HTR-8/SVneo (cell line): ENCODE data around the gene CDH4.

Source experiments
- DNase-seq: peaks from one replicate; pipeline ENCODE4 v3.0.0; 2011; ENCODE audit warnings: low spot score, mixed read lengths; ENCODE audit not compliant: insufficient read length
- FAIRE-seq: peaks from 2 replicates; lab custom pipeline; 2011; peaks lifted over from hg19 to GRCh38; lab: Jason Lieb, UNC

Gene CDH4

DNA sequence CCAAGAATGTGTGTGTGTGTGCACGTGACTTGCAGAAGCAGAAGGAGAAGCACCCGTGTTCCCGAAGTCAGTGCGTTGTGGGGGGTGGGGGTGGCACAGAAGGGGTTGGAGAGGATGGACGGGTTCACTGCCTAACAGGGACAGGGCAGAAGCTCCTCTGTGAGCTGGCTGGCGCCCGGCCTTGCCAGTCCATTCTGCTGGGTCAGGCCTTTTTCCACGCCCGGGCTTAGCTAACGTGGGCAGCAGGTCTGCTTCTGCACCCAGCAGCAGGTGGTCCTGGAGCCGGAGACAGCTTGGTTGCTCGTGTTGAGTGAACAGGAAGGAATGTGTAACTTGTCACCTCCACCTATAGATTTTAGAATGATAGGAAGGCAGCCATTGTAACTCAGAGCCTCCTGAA is 374.4 kb downstream of the CDH4 start:
- DNase-seq = no peak
- no peak for FAIRE-seq

DNA sequence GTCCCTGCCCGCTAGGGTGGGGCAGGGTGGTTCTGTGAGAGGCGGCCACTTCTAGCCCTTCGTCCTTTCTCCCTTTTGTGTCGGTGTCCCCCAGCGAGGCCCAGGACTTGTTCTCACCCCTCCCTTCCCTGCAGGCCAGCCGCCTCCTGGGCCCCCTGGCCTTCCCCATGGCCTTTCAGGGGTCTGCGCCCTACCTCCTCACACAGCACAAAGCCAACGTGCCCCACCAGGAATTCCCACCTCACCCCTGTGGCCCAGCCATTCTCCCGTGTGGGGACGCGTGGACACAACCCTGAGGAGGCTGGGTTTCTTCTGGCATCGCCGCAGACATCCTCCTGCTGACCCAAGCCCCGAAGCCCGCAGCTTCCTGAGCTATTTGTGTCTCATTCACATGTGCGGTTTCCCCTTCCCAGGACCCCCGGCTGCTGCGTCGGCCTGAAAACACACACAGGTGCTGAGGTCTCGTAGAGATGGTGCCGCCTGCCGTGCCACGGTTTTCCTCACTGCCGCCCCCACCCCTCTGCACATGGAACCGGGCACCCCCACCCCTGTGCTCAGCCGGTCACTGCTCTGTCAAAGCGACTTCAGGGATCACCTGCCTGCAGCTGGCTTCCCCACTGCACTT is 375.8 kb downstream of the CDH4 start:
- FAIRE-seq = no peak
- DNase-seq = no peak

DNA sequence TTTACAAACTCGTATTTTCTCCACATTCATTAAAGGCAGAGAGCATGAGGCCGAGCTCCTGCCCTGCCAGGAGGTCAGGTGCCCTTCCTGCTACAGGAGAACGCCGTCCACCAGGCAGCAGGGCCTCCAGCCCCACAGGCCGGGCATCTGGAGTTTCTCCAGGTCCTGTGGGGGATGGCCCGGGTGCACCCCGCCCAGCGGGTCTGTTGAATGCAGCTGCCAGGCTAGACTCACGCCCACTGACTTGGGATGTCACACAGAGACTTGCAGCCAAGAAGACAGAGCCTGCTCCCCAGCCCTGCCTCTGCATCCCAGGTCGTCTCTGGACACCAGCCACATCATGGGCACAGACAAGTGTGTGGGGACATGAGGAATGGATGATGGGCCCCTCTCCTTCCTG is 376.4 kb downstream of the CDH4 start:
- DNase-seq = no peak
- FAIRE-seq = peak; percentile 42

DNA sequence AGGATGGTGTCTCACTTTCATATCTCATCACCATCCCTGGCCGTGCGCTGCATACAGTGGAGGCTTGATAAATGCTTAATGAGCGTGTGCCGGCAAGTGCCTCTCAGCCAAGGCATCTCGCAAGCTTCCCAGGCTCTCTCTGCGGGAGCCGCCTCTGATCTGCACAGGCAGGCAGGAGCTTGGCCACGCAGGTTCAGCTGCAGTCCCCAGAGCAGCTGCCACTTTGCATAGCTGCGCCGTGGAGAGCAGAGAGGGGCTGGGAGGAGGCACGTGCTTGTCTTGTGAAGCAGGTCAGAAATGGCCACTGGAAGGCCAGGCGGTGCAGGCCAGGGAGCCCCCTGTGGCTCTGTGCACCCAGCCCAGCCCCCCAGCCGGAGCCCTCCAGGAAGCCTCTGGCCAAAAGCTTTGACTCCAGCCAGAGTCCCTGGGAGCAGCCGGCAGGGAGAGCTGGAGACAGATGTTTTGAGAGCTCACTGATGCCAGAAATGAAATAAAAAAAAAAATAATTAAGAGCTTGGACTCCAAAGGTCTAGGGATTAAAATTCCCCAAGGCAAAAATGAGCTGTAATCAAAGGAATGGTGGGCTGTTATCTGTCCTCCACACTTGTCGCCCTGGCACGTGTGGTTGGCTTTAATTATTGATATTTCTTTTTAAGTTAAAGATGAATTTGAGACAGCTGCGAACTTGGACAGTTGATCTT is 377.0 kb downstream of the CDH4 start:
- DNase-seq (no peak), FAIRE-seq (peak; percentile 52)

DNA sequence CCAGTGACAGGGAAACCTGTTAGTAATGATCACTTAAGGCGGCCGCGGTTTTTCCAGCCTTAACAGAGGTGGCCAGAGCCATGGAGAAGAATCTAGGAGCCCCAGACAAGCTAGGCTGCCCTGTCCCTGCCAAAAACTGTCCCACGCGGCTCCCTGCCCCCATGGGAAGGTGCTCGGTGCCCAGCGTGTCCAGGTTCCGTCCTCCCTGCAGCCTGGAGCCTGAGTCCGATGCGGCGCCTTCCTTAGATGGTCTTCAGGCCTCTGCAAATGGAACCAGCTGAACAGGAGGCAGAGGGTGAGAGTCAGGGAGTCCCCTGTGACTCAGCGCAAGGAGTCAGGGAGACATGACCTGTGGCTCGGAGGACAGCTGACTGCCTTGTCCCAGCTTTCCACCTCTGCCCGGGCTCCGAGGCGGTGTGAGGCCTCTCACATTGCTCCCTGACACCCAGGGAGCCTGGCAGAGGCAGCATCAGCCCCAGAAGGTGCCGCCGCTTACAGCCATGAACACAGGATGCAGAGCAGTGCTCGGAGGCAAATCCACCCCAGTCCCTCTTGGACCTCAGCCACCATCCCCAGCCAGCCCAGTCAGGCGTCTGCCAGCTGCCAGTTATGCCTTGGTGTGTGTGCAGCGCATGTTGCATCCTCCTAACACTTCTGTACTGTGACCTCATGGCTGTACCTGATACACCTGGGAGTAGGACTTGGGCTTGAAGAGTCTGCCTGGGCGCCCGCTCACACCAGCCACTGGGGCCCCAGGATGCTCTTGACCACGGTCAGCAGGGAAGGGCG is 377.7 kb downstream of the CDH4 start:
- no peak for FAIRE-seq
- no peak for DNase-seq

DNA sequence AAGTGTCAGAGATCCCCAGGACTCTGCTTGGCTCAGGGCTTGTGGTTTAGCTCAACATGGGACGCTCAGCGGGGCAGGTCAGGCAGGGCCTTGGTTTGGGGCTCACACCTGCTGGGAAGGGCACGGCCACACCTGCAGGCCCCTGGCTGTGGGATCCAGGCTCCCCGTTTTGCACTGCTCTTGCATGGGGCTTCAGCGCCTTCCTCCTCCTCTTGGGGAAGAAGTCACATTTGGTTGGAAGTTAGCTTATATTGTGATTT is 378.3 kb downstream of the CDH4 start:
- no peak for FAIRE-seq

DNA sequence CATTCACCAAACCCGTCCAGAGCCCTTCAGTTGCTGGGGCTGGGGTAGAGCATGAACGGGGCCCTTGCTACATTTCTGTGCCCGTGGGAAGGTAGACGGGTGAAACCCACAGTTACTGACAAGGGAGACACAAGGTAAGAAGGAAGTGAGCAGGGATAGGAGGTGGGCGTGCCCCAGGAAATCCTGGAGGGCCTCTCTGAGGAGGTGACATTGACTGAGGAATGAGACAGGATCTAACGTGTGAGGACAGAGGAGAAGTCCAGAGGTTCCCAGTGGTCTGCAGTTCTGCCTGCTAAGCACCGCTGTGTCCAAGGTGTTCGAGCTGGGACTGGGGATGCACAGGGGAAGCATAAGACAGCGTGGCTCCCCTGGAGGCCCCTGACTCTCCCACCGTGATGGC is 378.8 kb downstream of the CDH4 start:
- DNase-seq (no peak), FAIRE-seq (no peak)

More for the DNA sequence above, 378.3 kb downstream of the CDH4 start:
- no peak for DNase-seq

DNA sequence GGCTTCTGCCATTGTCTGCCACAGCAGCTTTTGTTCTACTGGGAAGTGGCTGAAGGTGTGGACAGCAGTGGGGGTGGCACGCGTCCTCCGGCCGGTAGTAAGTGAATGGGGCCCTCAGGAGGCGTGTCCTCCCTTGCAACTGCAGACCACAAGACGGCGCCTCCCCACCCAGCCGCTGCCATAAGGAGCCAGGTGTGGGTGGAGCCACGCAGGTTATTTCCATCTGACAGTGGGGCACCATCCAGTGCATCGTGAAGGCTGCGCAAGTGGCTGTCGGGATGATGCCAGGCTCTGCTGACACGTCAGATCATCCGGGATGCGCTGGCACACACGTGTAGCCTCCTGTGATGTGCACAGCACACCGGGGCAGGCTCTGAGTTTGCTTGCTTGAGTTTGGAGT is 379.7 kb downstream of the CDH4 start:
- FAIRE-seq (peak; percentile 20), DNase-seq (no peak)

DNA sequence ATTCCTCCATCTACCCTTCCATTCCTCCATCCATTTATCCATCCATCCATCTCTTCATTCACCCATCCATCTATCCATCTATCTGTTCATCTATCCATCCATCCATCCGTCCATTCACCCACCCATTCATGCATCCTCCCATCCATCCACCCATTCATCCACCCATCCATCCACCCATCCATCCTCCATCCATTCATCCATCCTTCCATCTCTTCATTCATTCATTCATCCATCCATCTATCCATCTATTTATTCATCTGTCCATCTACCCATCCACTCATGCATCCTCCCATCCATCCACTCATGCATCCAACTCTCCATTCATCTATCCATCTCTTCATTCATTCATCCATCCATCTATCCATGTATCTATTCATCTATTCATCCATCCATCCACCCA is 380.9 kb downstream of the CDH4 start:
- FAIRE-seq (peak; percentile 88), DNase-seq (no peak)

DNA sequence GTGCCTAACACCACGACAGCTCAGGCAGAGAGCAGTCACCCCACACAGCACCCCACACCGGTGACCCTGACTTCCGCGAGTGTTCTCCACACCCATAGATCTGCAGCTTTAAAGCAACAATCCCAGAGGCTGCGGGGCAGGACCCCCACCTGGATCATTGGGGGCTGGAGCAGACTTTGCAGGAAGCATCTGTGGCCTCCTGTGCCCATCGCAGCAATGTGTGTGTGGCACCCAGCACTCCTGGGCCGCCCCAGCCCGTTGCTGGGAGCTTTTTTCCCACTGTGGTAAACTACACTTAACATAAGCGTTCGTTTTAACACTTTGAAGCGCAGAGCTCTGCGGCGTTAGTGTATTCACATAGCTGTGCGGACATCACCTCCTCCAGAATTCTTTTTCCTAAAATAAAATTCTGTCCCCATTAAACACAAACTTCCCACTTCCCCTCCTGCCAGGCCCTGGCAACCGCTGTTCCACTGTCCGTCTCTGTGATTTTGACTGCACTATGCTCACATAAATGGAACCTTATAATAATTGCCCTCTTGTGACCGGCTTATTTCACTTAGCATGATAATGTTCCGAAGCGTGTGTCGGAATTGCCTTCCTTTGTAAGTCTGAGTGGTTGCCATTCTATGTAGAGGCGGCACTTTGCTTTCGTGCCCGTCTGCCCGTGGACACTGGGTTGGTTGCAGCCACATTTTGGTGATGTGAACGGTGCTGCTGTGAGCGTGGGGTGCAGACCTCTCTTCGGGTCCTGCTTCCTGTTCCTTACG is 382.5 kb downstream of the CDH4 start:
- no peak for FAIRE-seq

DNA sequence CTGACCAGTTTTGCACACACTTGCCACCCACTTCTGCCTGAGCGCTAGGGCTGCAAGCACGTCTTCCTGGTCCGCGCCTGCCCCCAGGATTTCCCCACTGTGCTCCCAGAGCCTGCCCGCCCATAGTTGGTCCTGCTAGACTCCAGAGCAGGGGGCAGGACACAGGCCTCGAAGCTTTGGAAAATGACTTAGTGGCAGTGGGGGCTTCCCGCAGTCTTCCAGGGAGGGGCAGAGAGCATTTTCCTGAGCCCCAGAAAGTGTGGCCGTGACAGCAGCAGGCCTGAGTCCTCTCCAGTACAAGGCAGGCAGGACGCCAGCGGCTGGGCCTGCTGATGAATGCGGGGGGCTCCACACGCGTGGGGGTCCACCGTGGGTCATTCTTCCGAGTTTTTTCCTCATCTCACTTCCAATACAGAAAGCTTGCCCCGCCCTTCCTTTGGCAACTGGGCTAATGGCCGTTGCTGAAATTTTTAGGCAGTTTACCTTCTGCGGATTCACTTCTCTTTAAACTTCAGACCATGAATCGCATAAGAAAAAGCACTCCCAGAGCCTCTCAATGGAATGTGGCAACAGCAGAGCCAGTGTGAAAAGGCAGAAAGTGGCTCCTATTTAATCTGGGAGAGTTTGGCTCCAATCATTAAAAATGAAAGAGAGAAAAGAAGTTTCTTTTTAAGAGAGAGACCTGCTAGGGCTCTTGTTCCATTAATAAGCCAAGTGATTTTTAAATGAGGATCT is 383.8 kb downstream of the CDH4 start:
- FAIRE-seq (peak; percentile 28), DNase-seq (no peak)

More for the DNA sequence above, 382.5 kb downstream of the CDH4 start:
- no peak for DNase-seq

DNA sequence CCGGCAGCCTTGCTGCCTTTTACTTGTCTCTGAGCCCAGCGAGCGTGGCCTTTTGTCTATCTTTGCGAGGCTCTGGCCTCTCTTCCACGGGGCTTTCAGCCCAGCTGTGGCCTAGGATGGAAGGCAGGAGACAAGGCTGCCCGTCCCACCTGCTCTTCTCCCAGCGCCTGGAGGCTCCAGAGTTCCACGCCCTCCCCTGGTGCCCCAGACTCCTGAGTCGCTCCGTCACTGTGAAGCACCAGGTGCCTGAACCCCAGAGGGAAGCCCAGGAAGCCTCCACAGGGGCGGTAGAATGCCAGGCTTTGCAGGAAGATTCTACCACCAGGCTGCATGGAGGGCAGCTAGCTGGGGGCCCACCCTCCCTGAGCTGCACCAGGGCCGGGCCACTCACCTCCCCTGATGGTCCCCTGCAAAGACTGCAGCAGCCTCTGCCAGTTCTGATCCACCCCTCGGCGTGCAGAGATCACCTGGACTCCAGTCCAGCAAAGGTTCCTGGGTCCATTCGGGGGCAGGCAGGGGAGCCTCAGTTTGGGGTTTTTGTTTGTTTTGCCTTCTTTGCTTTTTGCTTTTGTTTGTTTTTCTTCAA is 384.6 kb downstream of the CDH4 start:
- FAIRE-seq (no peak), DNase-seq (no peak)

DNA sequence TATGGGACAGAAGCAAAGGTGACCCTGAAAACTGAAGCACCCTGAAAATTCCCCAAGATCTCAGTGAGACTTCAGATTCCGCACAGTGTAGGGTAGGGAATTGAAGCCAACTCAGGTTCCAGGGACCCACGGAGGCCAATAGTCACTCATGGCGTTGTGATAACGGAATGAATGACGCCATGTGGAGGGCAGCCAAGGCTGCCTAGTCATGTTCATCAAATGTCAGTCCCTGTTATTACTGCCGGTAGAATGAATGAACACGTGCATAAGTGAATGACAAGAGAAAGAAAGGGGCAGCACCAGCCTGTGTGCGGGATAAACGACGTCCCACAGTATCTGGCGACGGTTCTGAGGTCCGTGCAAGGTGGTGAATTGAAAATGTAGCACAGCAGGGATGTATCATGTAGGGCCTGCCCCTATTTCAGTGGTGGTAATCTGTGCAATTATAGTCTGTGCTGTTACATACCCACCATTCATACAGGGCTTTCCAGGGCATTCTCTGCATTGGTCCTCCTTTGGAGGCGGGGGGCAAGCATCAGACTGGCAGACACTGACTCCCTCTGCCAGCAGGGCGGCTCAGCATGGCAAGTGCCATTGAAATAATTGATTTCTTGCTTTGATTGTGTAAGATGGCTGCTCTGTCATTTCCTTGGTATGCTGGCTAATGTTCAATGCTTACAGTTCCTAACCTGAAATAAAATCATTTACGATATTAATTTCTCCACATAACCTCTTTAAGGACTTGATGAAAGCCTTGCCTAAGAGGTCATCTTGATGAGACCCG is 386.9 kb downstream of the CDH4 start:
- FAIRE-seq = peak; percentile 73
- no peak for DNase-seq

DNA sequence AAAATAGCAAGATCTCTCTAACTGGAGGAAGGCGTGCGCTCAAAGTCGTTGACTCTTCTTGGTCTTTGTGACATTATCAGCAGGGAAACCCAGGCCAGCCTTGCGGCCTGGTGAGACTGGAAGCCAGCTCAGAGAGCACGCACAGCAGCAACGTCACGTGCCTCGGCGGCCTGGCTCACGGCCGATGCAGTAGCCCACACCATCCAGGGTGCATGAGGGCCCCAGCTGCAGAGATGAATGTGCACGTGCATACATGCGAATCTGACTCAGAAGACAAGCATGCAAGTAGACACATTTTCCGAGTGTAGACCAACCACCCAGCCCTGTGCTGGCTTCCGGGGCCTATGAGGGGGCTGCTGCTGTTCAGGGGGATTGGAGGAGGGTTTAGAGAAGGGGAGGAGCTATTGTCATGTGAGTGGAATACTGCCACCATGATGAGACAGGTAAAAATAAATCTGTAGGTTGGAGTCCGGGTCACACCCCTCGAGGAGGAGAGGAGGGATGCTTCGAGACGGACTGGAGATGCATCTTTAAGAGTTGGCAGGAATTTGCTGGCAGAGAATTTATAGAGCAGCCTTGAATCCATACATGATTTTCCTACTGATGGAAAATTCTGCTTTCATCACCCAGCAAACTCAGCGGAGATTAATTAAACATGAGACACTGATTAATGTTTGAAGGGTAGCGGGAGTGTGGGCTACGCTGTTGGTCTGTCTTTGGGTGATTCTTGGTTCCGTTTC is 388.2 kb downstream of the CDH4 start:
- no peak for DNase-seq
- FAIRE-seq = peak; percentile 73

DNA sequence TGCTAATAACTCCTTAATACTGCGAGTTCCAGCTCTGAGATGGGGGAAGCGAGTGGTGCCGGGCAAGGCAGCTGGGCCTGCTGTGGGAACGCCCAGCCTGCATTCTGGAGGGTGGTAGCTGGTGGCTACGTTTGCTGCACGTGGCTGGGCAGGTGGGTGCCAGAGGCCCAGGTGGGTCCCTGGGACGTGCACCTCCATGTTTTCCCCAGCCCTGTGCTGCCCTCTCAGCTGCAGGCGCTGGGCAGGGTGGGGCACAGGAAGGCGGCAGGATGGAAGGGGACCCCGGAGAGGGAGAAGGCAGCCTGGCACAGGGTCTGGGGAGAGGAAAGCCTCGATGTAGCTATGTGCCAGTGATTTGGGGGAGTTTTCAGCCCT is 388.8 kb downstream of the CDH4 start:
- DNase-seq (no peak), FAIRE-seq (no peak)

DNA sequence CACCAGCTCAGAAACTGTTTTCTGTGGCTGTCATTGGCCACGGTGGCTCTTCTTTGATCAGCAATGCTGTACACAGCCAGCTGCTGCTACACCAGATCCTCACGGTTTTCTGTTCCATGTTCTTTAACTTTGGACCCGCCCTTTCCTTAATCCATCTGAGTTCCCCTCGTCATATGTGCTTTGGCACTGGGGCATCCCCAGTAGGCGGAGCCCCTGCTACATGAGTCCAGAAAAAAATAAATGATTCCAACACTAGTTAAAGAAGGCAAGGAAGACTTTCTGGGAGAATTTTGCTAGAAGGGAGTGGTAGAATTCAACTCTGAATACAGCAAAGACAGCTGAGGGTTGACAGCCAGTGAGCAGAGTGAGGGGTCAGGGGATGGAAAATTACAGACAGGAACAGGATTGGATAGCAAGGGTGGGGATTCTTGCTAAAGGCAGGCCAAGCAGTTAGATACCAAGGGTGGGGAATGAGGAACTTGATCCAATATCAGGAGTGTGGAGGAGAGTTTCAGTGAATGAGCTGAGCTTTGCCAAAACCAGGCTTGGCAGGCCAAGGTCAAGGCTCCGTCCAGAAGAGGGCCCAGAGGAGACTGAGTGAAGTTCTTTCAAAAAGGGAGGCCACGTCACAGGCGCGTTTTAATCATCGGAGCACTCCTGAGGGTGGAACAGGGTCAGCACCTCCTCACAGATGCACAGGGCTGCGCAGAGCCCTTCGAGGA is 391.8 kb downstream of the CDH4 start:
- FAIRE-seq = no peak

DNA sequence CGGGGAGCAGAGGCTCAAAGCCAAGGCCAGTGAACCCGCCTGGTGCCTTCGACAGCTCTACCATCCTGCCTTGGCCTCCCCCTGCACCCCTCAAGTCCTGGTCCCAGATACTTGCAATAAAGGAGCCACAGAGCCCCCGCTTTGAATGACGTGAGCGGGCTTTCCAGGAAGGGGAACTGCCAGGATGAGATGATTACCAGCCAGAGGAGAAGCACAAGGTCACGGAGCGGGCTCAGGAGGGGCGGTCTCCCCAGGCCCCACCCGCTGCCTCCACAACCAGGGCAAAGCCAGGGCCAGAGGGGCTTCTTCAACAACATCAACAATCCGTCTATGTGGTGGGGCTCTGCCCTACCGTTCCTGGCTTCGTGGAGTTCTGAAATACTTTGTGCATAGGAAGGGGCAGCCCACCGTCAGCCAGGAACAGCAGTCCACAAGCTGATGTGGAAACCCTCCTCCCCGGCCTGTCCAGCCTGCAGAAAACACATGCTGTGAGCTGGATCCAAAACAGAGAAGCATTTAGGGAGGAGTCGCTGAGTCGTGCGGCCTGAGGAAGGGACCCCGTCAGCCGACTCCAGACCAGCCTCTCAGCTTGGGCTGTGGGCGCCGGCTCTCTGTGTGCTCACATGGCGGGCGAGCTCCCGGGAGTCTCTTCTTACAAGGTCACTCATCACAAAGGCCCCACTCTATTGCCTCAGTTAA is 392.5 kb downstream of the CDH4 start:
- no peak for DNase-seq
- FAIRE-seq = peak; percentile 9

More for the DNA sequence above, 391.8 kb downstream of the CDH4 start:
- DNase-seq = no peak
